GM18498 (cell line): ENCODE measurements around the gene COLQ.
"Not testable (repeated sequence)": the region's sequence is repeated elsewhere in the genome, so short reads cannot be mapped to it uniquely, and the experiment has no call there.

Experiments used
- ATAC-seq: cut with Tn5 transposase; IDR thresholded peaks from one replicate; pipeline ENCODE4 v1.9.1; 2021; ENCODE audit warnings: mild to moderate bottlenecking, moderate library complexity; ENCODE audit not compliant: unreplicated experiment

The COLQ gene

DNA sequence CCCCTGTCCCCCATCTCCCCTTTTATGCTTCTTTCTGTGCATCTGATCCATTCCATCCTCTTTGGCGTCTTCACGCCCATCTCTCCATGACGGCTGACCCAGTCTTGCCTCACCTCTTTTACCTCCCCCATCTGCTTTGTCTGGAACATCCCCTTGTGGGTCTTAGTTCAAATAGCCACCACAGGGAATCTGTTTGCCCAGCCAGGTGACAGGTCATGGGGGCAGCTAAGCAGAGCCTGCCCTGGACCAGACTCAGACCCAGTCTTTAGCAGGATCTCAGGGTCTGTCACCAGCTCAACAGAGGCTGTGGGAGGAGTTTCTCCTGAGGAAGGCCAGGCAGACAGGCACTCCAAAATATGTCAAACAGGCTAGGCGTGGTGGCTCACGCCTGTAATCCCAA, 28.1 kb downstream of the COLQ start:
- no peak for ATAC-seq

DNA sequence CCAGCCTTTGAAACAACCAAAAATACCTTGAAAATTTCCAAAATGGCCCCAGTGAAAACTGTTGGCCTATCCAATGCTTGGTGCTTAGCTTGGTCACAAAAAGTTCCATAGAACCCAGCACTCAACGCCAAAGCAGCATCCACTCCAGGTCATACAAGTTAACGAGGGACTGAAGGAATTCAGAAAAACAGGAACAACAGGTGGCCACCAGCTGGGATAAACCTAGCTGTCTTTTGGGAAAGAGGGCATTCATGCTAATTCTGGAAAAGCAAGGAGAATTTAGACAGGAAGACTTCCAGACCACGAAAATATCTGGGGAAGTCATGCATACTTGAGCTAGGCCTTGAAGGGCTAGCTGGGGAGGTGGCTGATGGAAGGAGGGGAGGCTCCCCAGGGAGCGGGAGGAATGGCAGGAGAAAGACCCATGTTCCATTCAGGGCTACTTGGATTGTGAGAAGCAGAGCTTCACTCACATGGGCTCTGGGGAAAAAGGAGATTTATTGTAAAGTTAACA, 28.6 kb downstream of the COLQ start:
- no peak for ATAC-seq

DNA sequence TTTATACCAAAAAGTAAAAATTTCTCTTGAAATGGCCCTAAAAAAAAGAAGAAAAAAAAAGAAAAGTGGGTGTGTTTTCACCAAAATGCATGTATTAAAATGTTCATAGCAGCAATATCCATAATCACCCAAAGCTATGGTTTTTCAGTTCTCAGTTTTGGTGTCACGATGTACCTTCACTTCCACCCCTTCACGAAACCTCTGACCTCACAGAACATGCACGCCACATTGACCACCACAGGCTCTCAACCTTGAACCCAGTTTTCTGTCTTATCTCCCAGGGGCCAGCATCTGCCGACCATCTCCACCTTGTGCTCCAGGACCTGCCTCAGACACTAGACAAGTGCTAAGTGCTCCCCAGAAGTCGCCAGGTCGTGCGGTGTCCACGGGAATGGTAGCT, 30.4 kb downstream of the COLQ start:
- peak; percentile 60 for ATAC-seq

DNA sequence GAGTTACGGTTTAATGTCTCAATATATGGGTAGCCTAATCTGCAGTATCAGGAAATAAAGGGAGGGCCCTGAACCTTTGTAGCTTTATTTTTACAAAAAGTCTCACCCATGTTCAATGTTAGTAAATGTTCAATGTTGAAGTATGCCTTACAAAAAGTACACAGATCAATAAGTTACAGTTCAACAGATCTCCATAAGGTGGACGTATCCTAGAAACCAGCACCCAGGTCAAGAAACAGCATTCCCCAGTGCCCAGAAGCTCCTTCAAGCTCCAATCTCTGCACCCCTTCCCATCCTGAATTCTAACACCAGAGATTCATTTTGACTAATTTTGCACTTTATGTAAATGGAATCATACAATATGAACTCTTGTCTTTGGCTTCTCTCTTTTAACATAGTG, 31.3 kb downstream of the COLQ start:
- ATAC-seq: no peak

DNA sequence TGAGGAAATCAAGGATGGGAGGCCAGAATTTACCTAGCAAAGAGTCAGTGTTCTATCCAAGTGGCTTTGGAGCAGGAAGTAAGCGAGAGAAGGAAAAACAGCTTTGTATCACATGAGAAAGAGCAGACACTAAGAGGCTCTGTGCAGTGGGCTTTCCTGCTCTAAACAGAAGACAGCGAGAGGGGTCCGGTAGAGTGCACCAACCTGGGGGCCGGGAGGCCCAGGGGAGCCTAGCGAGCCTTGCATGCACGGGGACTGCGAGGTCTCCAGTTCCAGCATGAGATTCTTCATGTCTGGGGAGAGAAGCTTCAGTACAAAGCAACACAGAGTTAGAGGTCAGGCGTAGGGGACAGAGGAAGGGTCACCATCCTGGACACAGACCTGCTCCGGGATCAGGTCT, 33.5 kb downstream of the COLQ start:
- ATAC-seq: no peak

DNA sequence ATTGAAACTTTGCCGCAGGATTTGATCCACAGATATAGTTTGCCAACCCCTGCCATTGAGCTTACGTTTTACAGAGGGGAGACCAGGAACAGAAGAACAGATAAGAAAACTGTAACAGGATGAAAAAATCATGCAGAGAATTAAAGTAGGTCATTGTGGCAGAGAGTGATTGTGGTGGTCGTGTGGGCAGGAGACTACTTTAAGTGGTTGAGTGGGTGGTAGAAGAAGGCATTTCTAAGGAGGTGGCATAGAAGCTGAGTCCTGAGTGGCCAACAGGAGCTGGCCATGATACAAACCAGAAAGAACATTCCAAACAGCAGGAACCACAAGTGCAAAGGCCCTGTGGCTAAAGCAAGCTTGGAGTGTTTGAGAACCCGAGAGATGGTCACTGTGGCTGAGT, 34.5 kb downstream of the COLQ start:
- ATAC-seq: no peak

DNA sequence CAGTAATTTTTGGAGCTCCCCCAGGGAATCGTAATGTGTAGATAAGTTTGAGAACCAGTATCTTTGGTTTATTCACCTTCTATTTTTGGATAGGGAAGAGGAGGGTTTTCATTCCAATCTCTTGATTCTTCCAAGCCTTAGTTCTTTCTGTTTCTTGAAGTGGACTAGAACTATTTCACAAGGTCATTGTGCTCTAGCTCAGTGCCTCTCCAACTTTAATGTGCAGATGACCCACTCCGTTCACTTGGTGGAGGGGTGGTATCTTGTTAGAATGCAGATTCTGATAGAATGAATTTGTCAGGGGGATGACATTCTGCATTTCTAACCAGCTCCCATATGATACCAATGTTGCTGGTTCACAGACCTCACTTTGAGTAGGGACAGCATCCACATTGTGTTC, 35.5 kb downstream of the COLQ start:
- no peak for ATAC-seq

DNA sequence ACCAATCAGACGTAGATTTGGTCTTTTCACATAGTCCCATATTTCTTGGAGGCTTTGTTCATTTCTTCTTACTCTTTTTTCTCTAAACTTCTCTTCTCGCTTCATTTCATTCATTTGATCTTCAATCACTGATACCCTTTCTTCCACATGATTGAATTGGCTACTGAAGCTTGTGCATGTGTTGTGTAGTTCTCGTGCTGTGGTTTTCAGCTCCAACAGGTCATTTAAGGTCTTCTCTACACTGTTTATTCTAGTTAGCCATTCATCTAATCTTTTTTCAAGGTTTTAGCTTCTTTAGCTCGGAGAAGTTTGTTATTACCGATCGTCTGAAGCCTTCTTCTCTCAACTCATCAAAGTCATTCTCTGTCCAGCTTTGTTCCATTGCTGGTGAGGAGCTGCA, 37.0 kb downstream of the COLQ start:
- ATAC-seq: not testable (repeated sequence)

DNA sequence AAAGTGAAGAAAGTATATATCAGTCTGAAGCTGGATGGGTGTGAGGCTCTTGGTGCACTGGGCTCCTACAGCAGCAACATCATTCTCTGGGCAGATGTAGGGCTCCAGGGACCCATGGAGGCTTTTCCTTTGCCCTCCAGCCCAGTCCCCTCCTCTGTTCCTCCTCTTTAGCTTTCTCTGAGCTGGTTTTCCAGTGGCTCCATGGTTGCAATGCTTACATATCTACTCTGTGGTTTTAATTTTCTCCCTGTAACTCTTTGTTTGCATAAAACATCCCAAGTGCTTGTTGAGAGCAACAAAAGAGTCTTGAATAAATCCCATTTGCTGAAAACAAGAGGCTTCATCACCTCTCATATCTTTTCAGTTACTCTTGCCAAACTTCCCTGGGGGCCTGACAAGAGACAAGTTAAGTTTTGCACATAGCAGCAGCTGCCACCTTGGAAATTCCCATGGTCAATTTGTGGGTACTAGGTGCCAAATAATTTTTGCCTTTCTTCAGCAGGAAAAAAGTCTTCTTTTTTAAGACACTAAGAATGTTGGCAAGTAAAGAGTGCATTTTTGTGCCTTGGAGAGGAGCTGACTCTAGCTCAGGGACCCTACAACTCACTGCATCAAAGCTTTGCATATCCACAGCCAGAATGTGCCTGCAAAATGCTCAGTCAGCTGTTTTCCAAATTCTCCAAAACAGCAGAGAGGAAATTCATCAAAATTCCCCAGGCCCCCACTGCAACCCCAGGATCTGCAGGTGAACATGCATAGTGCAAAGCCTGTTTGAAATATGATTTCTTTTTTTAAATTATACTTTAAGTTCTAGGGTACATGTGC, 41.9 kb downstream of the COLQ start:
- no peak for ATAC-seq

DNA sequence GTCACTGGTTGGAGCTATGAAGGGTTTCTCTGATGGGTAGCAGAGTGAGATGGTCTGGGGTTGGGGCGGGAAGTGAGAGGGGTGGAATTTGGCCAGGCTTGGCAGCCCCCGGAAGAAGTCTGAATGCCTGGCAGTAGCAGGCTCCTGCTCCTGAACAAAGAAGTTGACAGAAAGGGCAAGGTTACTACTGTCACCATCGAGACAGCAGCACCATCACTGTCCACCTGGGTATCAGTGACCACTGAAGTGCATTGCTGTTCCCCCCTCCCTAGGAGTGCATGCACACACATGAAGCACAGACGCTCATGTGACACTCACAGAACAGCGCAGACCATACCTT, 42.9 kb downstream of the COLQ start:
- ATAC-seq: no peak

DNA sequence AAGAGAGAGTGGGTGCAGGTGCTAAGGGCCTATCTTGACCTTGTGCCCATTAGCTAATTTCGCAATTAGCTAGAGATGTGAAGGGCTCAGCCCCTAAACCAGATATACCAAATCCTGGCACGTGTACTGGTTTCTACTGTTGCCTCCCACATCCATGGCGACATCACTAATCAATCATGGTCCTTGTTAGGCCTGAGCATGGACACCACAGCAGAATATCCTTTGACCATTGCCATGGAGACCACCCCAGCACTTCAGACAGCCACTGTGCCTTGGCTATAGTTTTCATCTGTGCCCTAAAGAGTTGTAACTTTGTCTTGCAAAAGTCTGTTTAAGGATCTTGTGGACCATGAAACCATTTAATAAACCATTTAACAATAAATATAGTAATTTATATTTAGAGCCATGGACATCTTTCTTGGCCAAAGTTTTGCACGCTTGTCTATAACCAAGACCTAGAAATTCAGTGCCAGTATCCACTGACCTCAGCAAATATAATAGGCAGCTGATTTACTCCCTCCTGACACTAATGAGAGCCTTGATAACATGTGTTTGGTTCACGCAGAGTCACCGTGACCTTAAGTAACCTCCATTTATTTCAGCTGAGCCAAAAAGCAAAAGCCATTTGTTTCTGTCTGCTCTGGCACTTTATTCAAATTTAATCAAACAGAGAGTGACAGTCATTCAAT, 43.4 kb downstream of the COLQ start:
- no peak for ATAC-seq

DNA sequence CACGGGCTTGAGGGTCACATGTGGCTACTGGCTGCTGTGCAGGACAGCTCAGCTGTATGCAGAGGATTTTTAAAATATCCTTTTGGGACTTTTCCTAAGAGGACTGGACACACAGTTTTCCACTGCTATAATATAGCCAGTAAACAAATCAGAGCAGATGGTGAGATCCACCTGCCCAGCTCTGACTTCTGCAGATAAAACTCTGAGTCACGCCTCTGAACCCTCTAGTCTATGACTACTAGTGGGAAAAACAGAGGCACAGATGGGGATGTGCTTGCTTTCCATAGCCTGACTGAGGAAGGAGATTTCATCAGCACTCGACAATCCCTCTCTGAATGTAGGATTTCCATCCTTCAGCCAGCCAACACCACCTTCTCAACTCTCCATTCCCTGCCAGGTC, 45.1 kb downstream of the COLQ start:
- no peak for ATAC-seq

DNA sequence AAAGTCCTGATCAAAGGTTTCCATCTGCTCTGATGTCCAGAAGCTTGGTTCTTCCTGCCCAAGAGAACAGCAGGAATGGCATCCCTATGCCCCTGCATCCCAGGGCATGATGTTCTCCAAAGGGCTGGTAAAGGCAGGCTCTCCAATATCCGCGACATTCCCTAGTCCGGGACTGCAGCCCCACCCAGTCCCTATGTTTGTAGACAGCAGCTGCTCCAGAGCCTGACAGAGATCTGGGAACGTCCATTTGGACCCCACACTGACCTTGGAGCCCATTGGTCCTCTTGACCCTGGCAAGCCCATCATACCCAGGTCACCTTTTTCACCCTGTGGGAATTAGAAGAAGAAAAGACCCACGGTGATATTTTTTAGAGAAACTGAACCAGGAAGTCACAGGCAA, 46.3 kb downstream of the COLQ start:
- ATAC-seq: no peak

DNA sequence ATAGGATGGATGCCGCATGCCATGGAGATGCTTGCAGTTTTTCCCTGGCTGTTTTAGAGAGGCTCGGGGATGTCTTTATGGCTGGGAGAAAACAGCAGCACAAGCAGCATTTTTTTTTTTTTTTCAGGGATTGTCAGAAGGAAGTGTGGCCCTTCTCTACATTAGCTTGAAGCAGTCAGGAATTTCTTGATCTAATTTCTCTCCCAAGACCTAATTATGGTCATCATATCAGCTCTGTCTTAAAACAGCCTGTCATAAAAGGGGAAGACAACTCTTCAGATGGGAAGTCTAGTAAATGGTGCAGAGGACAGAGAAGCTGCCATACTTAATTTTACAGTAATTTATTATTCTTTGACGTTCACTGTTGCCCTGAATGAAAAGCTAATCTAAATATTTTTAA, 49.6 kb downstream of the COLQ start:
- ATAC-seq: no peak

DNA sequence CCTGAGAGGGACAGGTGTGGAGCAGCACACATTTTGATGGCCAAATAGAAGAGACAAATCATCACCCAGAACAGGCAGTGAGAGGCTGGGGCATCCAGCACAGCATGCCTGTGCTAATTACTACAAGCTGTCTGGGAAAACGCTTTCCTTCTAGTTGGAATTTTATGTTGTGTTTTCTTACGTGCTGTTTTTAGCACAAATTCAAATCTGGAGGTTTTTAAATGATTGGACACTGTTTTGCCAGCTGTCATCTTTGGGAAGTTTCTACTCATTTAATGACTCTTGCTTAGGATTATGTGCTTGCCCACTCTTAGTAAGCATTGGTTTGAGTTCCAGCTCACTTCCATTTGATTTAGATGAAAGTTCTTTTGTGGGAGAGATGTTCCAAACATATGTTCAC, 50.7 kb downstream of the COLQ start:
- no peak for ATAC-seq

DNA sequence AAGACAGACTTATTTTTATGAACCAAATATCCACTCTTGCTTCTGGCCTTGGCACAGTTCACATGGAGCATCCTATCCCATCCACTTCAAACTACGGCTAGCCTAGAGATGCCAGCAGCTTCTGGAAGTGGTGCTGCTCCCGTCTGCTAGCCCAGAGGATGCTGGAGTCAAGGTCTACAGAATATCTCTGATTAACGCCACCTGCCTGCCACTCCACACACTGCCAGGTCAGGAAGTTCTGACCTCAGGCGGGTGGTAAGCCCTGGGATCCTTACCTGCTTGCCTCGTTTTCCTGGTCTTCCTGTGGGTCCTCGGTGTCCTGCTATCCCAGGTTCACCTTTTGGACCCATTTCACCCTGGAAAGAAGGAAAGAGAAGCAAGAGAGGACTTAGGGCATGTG, 51.2 kb downstream of the COLQ start:
- no peak for ATAC-seq

DNA sequence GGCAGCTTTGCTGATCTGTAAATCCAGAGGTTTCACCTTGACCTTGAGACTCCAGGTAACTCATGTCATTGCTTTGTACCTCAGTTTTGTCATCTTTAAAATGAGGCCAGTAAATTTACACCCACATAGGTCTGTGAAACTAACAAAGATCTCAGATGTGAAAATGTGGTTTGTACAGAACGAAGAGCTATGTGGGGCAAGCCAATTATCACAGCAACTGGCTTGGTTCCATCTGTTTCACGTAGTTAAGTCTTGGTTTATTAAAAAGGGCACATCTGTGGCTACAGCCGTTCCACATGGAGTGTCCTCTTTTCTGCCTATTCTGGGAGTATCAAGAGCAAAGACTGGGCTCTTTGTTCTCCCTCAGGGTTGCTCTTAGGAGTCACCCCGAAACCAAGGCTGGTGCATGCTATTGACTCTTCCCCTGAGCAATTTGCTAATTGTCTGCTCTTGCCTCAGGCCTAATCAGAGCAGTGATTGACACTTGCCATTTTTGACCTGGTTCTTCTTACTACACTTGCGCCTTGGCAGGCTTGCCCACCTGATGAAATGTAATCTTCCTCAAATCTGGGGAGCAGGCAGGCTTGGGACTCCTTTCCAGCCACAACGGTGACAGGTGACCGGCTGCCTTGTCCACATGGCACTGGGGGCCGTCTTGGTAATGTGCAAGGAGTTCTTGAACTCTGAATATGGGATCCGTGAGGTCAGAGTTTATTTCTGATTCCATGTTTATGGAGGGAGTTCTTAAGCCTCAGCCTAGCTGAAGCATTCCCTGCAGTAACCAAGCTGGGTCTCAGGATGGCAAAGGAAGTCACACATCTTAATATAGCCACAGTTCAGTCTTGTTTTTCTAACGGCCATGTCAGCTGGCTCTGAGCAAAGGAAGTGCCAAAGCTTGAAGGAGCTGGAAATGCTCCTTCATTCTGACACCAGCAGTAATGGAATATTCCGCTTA, 54.0 kb downstream of the COLQ start:
- ATAC-seq: peak; percentile 63

DNA sequence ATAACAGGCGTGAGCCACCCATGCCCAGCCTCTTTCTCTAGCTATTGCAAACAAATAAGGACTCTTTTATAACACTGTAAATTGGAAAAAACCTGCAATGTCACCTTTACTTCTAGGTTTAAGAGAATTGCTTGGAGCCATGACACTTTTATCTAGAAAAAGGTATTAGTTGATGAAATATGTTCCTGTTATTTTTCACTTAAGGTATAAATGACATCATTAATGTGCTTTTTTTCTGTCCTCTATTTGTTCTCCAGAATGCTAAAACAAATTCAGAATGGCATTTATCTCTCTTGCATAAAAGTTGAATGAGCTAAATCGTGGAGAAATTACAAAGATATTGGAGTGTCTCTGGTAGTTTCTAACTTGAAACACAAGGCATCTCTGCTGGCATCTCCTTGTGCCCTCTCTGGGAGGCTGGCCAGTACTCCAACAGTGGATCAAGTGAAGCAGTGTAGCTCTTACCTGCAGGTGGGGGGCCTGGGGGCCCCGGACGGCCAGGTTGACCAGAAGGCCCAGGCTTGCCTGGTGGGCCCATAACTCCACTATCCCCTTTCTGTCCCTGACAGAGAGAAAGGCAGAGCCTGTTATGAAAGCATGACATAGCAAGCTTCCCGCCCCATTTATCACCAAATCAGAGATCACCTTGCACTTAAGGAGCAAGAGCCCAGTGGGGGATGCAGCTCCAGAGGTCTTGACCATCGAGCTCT, 55.5 kb downstream of the COLQ start:
- no peak for ATAC-seq

DNA sequence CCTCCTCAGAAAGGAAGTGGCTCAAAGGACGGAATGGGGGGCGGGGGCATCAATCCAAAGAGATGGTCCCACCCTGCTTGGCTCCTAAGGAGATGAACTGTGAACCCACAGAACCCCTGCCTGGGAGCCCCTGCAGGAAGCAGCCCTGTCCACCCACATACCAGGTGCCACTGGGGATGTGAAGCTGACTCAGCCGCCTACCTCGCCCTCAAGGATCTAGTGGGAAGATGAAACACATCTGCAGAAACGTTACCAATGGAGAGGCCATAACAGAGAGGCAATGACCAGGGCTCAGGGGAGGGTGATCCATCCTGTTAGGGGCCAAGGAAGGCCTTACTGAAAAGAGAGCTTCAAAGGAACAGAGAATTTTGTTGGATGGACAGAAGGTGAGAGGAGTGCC, 59.1 kb downstream of the COLQ start:
- no peak for ATAC-seq

DNA sequence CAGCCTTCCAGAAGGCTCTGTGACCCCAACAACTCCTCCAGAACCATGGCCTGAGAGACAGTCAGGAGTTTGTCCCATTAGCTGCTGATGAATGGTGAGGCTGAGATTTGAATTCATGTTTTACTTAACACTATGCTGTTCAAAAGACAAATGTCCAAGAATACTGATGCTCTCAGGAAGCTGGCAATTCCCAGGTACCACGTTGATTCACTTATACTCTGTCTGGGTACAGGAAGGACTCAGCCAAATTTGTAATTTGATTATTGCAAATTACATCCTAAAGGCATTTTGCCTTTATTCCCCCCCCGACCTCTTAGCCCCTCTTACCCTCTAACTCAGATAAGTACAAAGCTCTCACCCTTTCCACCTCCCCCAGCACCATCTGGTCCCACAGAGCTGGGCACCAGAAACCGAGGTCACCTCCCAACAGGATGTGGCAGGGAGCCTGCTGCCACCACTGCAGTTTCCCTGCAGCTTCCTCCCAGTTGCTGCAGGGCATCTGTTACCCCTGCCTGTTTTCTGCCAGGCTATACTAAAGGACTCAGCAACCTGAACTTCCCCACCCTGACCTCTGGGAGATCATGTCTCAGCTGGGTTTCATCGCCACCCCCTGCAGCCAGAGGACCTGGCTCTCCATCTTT, 60.5 kb downstream of the COLQ start:
- ATAC-seq: no peak
